Middle frontal gyrus (tissue), 1 donor: ENCODE measurements around the gene TBC1D21.

Experiments used
- DNase-seq: peaks from one replicate; pipeline ENCODE4 v3.0.0-alpha.2; 2015; ENCODE audit warnings: low spot score; ENCODE audit errors: extremely low spot score

Gene TBC1D21

DNA sequence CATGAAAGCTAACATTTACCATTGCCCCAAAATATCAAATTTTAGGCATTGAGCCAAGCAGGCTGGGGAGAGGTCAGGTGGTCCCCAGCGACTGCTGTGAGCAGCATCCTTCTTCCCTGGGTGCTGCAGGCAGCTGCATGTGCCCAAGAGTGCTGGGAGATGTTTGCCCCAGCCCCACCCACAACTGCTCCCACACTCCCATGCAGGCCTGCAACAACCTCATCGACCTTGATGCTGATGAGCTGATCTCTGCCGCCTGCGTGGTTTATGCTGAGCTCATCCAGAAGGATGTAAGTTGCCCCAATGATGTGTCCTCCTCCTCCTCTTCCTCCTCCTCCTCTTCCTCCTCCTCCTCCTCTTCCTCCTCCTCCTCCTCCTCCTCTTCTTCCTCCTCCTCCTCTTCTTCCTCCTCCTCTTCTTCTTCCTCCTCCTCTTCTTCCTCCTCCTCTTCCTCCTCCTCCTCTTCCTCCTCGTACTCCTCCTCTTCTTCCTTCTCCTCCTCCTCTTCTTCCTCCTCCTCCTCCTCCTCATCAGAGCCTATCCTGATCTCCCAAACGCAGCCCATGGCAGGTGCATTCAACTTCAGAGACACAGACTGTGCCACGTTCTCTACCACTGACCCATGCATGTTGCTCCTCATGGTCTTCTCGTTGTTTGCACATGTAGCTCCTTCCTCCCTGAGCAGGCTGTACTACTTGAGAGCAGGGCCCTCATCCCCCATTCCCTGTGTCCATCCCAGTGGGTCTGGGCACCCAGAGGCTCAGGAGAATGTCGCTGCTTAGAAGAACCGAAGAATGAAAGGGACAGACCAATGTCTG is 15.1 kb downstream of the TBC1D21 start:
- no peak for DNase-seq

DNA sequence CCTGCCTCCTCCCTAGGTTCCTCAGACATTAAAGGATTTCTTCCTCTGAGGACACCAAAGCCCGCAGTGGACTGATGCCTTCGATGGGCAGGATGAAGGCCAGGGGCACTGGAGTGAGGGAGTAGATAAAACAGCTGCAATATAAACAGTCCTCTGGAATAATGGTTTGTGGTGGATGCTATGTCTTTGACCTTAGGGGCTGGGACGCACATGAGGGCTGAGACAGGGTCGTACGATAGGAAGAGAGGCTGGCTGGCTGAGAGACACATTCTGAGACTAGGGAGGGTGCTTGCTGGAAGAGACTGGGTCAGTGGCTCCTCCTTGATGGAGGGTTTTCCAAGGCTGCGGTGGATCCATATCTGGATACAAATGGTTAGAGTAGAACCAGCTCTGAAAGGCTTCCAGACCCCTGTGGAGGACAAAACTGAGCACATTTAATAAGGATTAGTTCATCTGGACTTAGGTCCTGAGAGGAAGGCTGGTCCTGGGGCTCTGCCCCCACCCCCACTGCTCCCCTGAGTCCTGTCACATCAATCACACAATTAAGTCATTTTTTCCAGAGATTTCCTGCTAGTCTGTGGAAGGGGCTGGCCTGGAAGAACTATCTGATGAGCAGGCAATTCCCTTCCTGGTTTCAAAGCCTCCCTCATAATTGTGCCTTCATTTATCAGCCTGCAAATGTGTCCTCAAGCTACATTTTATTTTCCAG is 15.8 kb downstream of the TBC1D21 start:
- DNase-seq, result no peak

DNA sequence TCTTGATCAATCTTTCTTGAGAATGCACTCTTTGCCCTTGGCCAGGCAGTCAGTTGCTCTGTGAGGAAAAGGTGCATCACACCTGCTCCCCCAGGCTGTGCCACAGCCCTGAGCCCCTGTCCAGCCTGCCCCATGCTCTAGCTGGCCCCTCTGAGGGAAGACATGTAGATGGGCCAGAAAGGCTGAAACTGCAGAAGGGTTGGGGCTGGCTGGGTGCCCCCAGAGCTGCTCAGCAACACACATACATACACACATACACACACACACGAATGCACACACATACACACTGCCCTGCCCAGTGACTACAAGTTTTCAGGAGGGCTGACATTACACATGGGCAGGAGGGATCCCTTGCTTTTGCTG is 16.4 kb downstream of the TBC1D21 start:
- DNase-seq, result no peak

DNA sequence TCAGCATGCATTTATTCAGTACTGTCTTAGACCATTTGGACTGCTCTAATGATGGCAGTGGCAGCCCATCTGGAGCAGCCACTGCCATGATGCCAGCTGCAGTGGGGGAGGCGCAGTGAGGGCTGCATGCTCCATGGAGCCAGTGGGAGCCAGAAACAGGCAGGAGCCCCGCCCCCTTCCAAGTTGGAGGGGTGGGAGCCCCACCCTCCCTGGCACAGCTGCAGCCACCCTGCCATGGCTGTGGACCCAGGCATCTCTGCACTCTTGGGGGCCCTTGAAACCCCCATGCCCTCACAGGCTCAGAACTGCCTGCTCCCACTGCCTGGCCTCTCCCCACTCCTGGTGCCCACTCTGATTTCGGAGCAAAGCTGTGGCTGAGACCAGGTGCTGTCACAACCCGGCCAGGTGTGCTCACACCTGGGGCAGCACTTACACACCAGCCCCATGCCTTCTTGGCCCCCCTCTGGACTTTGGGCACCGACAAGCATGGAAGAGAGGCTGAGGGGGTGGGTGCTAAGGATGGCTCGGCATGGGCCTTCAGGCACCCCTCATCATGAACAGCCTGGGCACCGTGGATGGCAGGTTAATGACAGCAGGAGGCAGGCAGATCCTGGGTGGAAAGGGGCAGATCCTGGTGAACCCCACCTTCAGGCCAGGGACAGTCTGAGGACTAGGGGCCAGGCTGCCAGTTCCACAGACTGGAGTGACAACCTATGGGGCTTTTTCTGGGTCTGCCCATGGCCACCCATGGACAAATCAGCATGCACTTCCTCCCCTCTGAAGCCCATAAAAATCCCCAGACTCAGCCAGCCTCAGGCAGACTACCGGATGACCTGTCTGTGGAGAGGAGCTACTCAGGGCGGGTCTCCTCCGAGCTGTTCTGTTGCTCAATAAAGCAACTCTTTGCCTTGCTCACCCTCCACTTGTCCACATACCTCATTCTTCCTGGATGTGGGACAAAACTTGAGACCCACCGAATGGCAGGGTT is 18.3 kb downstream of the TBC1D21 start:
- no peak for DNase-seq

DNA sequence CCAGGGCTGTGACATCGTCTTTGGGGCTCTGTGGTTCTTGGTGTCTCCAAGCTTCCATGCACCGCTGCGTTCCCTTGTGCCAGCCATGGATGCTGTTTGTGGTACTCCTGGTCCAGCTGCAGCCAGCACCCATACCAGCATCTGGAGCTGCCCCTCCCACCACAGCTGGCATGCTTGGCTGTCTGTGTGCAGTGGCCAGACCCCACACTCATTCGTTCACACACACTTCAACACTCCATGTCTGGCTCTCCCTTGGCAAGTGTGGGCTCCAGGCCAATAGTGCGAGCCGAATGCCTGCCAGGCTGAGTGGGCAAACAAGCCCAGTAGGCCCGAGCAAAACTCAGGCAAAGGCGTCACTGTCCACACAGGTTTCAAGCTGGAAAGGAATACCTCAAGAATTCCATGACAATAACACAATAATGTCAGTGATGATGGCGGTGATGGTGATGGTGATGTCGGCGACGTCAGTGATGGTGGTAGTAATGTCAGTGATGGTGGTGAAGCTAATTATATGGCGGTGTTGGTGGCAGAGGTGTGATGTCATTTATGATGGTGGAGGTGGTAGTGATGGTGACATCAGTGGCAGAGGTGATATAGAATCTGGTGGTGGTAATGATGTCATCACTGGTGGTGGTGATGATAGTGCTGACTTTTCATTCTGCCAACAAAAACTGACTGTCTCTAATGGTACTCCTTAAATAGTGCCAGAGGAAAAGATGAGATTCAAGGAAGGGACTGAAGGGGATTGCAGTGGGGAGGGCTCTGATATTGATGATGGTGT is 19.3 kb downstream of the TBC1D21 start:
- DNase-seq, result no peak

DNA sequence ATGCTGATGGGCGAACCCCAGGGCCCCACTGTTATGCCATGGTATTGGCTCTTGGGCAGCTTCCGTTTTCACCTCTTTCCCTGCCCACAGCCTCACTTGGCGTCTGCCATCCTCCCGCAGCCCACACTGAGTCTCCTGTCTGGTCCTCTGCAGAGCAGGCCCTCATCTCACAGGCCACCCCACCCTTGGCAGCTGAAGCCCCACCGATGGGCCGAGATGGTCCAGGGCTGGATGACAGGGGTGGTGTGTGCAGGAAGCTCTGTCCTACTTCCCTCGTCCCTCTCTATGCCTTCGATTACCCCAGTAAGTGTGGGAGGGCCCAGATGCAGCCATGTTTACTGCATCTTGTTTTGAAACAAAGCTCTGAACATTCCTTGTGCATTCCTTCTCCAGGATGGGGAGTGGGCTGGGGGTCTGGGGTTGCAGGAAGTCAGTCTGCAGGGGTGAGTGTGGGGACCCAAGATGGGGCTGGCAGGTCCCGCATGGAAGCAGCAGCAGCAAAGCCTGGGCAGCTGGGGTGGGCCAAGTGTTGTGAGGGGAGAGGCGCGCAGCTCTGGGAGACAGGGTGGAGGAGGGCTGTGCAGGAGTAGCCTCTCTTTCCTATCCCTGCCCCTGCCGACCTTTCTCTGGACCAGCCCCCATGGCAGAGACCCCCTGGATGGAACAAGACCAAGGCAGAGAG is 20.9 kb downstream of the TBC1D21 start:
- no peak for DNase-seq

DNA sequence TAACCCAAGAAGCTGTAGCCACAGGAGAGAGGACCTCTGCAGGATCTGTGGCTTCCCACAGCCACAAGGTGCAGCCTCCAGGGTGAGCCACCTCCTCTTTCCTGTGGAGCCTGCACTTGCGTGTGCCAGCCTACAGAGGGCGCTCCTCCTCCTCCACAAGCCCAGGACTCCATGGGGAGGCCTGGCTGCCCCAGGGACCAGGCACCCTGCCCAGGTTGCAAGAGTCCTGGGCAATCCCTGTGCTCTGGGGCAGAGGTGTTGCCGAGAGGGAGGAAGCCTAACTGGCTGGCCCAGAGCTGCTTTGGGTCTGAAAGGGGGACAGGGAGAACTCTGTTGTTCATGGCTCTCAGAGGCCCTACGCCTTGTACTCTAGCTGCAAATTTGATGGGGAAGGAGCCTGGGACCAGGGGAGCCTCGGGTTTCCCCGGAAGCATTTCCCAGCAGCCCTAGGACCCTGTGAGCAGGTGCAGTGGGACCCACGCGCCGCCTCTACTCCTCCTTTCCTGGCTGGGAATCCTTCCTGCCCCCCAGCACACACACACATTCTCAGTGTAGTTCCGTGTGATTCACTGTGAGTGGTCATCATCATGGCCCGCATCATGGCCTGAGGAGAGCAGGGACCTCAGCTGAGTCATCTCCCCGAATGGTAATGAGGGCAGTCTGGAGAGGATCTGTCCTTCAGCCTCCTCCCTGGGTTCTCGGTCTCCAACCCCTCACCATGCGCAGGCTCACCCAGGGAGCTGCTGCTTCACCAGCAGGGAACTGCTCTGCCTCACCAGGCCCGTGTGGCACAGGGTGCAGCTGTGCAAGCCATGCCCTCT is 24.3 kb downstream of the TBC1D21 start:
- DNase-seq, result no peak

DNA sequence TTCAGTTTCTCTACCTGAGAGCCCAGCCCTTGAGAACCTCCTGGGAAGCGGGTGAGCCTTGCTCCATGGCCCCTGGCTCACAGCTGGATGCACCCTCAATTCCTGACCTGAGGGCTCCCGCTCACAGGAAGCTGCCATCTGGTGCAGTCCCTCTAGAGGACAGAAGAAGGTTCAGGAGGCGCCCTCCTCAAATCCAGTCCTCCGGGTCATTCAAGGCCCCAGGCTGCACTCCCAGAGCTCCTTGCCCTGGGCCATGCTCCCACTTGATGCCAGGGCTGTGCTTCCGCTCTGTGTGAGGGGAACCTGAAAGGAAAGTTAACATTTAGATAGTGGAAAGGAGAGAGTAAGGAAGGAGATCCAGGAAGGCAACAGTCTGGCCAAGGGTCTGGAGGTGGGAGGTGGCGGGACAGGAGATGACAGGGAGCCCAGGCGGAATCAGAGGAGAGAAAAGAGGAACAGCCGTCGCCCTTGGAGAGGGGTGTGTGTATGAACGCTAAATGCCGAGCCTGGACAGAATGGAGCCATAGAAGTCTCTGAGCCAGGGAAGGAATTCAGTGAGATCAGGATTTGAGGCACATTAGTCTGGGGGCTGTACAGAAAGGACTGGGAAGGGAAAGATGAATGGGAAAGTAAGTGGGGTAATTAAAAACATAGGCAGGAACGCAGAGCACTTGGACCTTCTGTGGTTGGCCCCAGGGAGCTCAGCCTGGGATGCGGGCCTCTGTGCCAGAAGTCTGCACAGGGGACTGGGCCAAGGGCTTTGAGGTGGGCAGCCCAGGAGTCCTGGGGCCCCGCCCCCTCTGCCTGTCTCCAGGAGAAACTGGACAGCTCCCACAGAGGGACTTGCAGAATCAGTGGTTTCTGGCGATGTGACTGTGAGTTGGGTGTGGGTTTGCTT is 26.1 kb downstream of the TBC1D21 start:
- DNase-seq, result no peak

DNA sequence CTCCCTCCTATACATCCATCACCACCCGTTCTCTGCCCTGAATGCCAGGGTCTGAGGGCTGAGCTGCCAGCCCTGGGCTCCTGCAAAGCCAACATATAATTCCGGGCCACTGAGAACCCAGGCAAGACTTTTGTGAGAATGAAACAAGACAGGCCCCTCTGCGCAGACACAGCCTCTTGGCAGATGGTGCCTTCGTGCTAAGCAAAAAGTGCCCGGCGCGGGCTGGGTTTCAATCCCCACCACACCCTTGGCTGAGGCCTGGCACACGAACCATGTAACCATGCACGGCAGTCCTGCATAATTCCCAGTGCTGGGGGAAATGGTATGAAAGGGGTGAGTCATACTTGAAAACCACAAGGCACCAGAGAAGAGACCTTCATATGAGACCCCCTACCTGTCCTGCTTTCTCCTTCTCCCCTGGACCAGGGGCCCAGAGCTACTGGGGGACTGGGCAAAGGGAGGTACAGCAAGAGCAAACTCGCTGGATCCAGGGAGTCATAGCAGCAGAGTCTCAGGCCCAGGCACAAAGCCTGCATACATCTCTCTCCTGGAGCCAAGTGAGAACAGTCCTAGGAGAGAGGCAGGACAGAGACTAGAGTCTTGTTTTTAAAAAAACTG is 26.8 kb downstream of the TBC1D21 start:
- no peak for DNase-seq

DNA sequence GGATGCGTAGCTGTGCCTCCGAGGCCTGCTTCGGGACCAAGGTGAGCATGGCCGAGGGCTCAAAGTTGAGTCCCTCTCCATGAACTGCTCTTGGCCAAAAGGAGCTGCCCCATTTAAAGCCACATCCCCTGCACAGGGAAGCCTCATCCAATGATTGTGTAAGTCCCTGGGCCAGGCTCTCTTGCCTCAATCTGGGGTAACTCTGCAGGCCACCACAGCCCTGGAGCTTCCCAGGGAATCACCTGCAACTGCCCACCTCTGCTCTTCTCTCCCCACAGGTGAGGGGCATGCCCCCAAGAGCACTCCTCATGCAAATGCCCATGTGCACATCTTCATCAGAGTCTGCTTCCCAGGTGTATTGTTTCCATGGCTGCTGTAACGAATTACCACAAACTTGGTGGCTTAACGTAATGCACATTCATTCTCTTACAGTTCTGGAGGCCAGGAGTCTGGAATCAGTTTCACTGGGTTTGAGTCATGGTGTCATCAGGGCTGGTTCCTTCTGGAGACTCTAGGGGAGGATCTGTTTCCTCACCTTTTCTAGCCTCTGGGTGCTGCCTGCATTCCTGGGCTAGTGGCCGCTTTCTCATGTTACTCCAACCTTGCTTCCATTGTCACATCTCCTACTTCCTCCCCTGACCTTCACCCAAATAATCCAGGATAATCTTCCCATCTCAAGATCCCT is 27.9 kb downstream of the TBC1D21 start:
- no peak for DNase-seq

DNA sequence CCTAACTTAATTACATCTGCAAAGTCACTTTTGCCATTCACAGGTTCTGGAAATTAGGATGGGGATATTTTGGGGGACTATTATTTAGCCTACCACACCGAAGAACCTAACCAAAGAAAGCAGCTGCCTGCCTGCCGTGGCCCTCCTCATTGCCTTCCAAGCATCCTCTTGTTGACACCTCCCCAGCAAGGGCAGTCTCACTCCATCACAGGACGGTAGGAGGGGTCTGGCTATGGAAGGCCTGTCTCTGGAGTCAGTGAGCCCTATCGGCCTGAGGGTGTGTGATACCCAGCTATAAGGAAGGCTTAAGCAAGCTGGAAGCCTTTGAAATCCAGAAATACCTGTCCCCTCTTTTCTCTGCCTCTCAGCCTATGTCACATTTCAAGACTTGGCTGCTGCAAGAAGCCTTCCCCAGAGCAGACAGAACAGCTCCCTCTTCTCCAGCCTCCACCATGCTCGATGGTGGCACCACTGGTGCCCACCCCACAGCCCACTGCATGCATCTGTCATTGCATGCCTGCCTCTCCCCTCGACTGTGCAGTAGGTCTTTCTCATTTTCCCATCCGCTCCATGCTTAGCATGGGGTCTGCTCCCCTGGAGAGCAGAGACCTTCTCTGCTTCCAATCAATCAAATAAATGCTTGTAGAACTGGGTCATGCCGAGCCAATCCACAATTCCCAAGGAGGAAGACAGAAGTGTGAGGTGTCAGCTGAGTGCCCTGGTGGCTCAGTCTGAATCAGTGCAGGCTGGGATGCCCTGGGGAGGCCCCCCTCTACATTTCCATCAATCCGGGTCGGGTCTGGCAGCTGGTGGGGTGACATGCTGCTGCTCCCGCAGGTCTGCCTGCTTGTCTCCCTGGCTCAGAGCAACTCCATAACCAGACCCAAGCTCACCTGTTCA is 29.0 kb downstream of the TBC1D21 start:
- DNase-seq, result no peak

DNA sequence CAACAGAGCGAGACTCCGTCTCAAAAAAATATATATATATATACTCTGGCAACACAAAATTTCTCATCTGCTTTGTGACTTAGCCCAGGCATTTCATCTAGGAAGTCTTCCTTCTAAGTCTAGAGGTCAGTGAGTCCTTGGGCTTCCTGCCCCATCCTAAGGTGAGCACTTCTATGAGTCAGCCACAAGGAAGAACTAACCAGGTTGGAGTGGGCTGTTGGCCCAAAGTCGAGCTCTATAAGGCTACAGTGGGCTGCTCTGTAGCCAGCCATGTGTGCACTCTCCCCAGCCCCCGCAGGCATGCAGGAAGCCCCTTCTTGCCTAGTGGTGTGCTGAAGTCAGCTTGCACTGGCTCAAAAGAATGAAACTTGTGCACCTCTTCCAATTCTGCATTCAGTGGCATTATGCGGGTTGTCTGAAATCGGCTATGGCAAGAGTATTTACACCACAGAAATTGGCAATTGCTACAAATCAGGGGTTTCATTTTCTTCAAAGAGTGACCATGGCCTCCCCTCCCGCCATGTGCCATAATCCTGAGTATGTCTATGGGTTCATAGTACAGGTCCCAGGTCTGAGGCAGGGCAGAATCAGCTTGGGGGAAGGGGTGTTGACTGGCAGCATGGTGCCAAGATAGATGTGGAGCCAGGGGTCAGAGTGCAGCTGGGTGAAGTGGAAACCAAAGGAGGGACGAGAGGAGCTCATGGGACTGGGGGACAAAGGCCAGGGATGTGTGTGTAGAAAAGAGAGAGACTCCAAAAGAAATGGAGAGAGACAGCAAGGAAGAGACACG is 30.9 kb downstream of the TBC1D21 start:
- DNase-seq, result no peak

DNA sequence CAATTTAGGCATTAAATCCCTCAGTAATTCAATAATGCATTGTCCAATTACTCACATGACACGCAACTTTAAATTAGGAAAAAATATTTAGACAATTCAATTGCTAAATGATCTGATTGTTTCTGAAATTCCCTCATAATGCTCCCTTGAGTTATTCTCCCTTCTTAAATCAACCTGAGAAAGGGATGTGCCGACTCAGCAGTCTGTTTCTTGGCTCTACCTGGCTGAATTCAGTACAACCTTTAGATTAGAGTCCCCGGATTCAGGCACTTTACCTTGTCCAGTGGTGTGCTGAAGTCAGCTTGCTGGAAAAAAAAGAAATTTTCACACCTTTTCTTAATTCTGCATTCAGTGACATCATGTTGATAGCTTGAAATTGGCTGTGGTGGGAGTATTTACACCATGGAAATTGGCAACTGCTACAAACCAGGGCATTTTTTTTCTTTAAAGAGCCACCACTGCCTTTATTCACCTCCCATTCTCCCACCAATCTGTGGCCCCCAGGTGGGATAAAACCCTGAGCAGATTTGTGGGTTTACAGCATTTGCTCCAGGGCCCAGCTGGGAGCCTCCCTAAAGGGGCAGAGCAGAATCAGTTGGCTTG is 32.0 kb downstream of the TBC1D21 start:
- DNase-seq, result no peak

DNA sequence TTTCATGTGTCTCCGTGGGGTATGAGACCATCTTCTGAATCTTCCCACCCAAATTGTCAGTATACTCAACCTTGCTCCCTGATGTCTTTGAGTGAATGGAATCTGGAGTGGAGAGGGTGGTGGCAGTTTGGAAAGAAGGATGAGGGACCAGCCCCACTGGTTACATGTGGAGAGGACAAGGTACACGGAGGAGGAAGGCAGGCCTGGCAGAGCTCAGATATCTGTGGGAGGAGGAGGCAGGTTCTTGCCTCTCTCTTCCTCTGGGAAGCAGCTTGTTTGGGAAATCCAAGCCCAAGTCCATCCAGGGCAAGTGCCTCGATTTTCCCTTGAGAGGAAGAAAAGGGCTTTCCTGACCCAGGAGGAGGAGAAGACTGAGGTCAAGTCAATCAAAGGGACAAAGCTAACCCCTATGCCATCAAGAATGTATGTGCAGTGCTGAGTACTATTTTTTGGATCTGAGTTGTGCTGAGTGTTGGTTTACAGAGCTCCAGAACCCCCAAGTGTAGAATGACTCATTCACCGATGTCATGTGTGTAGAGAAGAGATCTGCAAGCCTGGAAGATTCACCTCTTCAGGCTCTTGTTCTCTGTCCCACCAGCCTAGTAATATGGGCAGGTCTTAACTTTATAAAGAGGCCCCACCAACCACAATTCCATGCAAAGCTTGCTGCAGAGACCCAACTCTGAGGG is 33.1 kb downstream of the TBC1D21 start:
- no peak for DNase-seq

DNA sequence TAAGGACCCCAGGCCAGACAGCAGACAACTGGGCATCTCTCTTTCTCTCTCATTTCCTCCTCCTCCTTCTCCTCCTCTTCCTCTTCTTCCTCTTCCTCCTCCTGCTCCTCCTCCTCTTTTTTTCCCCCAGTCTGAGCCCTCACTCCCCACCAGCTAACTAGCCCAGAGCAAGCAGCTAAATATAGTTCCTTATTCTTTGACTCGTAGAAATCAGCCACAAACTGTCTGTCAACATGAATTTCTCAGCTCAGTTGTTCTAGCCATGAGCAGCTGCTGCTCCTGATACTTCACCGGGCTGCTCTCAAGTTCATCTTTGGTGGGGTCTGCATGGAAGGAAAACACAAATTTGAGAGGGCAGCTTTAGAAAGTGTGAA is 33.7 kb downstream of the TBC1D21 start:
- DNase-seq, result no peak
